ENCODE measurements around the gene CSTPP1. TPM values are rescaled to one million over a fixed set of nuclear protein-coding genes. Genes with fewer than 3 reads are reported as not detected.

Gene CSTPP1
- total and polyA plus RNA-seq, 2 donors (not counting 1 experiment from before 2014, with no cell fraction given): 11.5 to 29.0 TPM

GRCh38 chr11:46967962-46968361 lies 31.4 kb downstream of the CSTPP1 start:
- H3K4me2 ChIP-seq (replicated peaks; ENCODE audit: low read depth, low read length, poor library complexity, severe bottlenecking): no peak overlapping the region
- intact Hi-C loops (cut with micrococcal nuclease): no loop called here

GRCh38 chr11:46969379-46969778 lies 32.8 kb downstream of the CSTPP1 start:
- no peak for ATAC-seq (ENCODE audit: low read depth)
- Mint-ChIP-seq H3K9me3 (ENCODE audit: insufficient read depth) (no peaks in the 10 kb centered on the region), H3K4me3 (no peak overlapping the region), H3K4me1 (no peaks in the 10 kb centered on the region), H3K27me3 (no peaks in the 10 kb centered on the region), H3K27ac (no peak overlapping the region)
- TF ChIP-seq CTCF (IDR thresholded peaks at IDR 0.05) (no peak), EZH2 (IDR thresholded peaks at IDR 0.05; ENCODE audit: borderline replicate concordance, insufficient read depth, low read depth, low read length, poor library complexity, severe bottlenecking) (no peak)
- Histone ChIP-seq H3K4me1 (ENCODE audit: control insufficient read depth in 2 of 2, insufficient read depth in 2 of 2, low read length in 2 of 2) (no peaks in the 10 kb centered on the region), H2AFZ (ENCODE audit: insufficient read depth, low read depth, low read length, poor library complexity, severe bottlenecking) (no peak overlapping the region), H3K9me3 (ENCODE audit: control extremely low read depth in 1 of 3, control insufficient read depth in 2 of 3, insufficient read depth in 1 of 3, low read length in 2 of 3) (no peaks in the 10 kb centered on the region), H3K79me2 (ENCODE audit: control insufficient read depth, insufficient read depth, low read length) (no peaks in the 10 kb centered on the region), H3K4me2 (replicated peaks; ENCODE audit: low read depth, low read length, poor library complexity, severe bottlenecking) (no peak overlapping the region), H3K27ac (ENCODE audit: low read length in 2 of 2) (no peak overlapping the region), H3K9ac (ENCODE audit: low read length) (no peak overlapping the region), H3K27me3 (replicated peaks in 1 of 4; ENCODE audit: control extremely low read depth in 1 of 4, control insufficient read depth in 3 of 4, insufficient read depth in 4 of 4, low read length in 3 of 4) (no peaks in the 10 kb centered on the region), H3K4me3 (ENCODE audit: control extremely low read depth in 1 of 5, extremely low read depth in 1 of 5, insufficient read depth in 1 of 5, low read depth in 2 of 5, low read length in 4 of 5) (no peak overlapping the region), H3K36me3 (replicated peaks in 1 of 2; ENCODE audit: control extremely low read depth in 1 of 2, control insufficient read depth in 1 of 2, extremely low read depth in 1 of 2, insufficient read depth in 2 of 2, low read length in 1 of 2) (peaks cover 0 to 2% of the 10 kb centered on the region in 2 experiments), H4K20me1 (ENCODE audit: control insufficient read depth, insufficient read depth, low read length, poor library complexity, severe bottlenecking) (no peaks in the 10 kb centered on the region)
- DNase-seq: no peak
- ChIA-PET CTCF (no interaction called here), POLR2A (no interaction called here)
- intact Hi-C loops (cut with micrococcal nuclease): no loop called here
- WGBS (ENCODE audit: insufficient coverage): no CpG with 5 or more reads among the region's 2 CpGs

More at GRCh38 chr11:46967962-46968361, 31.4 kb downstream of the CSTPP1 start:
- Histone ChIP-seq H3K79me2 (ENCODE audit: control insufficient read depth, insufficient read depth, low read length) (no peaks in the 10 kb centered on the region), H2AFZ (ENCODE audit: insufficient read depth, low read depth, low read length, poor library complexity, severe bottlenecking) (no peak overlapping the region), H3K4me1 (ENCODE audit: control insufficient read depth in 2 of 2, insufficient read depth in 2 of 2, low read length in 2 of 2) (no peaks in the 10 kb centered on the region), H3K36me3 (replicated peaks in 1 of 2; ENCODE audit: control extremely low read depth in 1 of 2, control insufficient read depth in 1 of 2, extremely low read depth in 1 of 2, insufficient read depth in 2 of 2, low read length in 1 of 2) (peaks cover 0 to 2% of the 10 kb centered on the region in 2 experiments), H4K20me1 (ENCODE audit: control insufficient read depth, insufficient read depth, low read length, poor library complexity, severe bottlenecking) (no peaks in the 10 kb centered on the region), H3K9ac (ENCODE audit: low read length) (no peak overlapping the region), H3K27me3 (replicated peaks in 1 of 4; ENCODE audit: control extremely low read depth in 1 of 4, control insufficient read depth in 3 of 4, insufficient read depth in 4 of 4, low read length in 3 of 4) (no peaks in the 10 kb centered on the region), H3K9me3 (ENCODE audit: control extremely low read depth in 1 of 3, control insufficient read depth in 2 of 3, insufficient read depth in 1 of 3, low read length in 2 of 3) (peaks cover 0 to 3% (median 1%) of the 10 kb centered on the region in 3 donors), H3K27ac (ENCODE audit: low read length in 2 of 2) (no peak overlapping the region), H3K4me3 (ENCODE audit: control extremely low read depth in 1 of 5, extremely low read depth in 1 of 5, insufficient read depth in 1 of 5, low read depth in 2 of 5, low read length in 4 of 5) (no peak overlapping the region)
- Mint-ChIP-seq H3K27ac (no peak overlapping the region), H3K4me3 (no peak overlapping the region), H3K27me3 (no peaks in the 10 kb centered on the region), H3K9me3 (ENCODE audit: insufficient read depth) (no peaks in the 10 kb centered on the region), H3K4me1 (no peaks in the 10 kb centered on the region)
- DNase-seq: no peak
- TF ChIP-seq CTCF (IDR thresholded peaks at IDR 0.05): no peak
- no peak for TF ChIP-seq EZH2 (IDR thresholded peaks at IDR 0.05; ENCODE audit: borderline replicate concordance, insufficient read depth, low read depth, low read length, poor library complexity, severe bottlenecking)
- no peak for ATAC-seq (ENCODE audit: low read depth)
- ChIA-PET POLR2A (no interaction called here), CTCF (no interaction called here)
- 80% methylated on average over 1 of the region's 2 CpGs for WGBS (ENCODE audit: insufficient coverage)
